Measurements from ENCODE around the gene MTARC1. TPM values are rescaled to one million over a fixed set of nuclear protein-coding genes. Genes with fewer than 3 reads are reported as not detected.

MTARC1 gene
- total RNA-seq, 2 experiments from 2014 or later: not detected

DNA sequence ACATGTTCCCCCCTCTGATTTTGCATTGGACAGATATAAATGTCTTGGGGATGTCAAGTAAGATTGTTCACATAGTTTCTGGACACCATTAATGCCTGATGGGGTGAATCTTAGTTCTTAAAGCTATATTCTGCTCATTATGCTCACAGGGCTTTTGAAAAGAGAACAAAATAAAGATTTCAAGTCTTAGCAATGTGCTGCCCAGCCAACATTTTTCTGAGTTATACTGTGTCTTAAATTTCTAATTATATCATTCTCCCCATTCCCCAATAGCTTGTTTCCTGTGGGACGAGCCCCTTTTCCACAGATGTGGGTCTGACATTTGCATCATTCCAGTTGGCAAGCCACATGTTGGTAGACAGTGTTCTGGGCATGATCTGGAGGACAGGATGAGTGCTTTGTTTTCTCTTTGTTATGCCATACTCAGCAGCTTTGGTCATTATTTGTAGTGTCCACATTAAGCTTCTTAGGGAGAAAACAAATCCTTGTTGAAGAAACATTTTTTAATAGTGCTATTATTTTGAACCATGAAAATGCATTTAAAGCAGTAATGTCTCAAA lies 32.8 kb downstream of the MTARC1 start:
- Histone ChIP-seq H3K4me3 (ENCODE audit: low read depth, low read length, poor library complexity, severe bottlenecking) (no peak overlapping the region), H3K9me3 (ENCODE audit: low read length) (no peaks in the 10 kb centered on the region), H3K9me2 (ENCODE audit: insufficient read depth, low read length) (no peaks in the 10 kb centered on the region), H2AFZ (ENCODE audit: low read length) (no peak overlapping the region), H3K4me1 (ENCODE audit: insufficient read depth, low read length, poor library complexity, severe bottlenecking) (no peaks in the 10 kb centered on the region), H3K27ac (ENCODE audit: low read depth, low read length, poor library complexity, severe bottlenecking) (no peak overlapping the region), H3K4me2 (ENCODE audit: low read length) (no peak overlapping the region), H4K20me1 (ENCODE audit: insufficient read depth, low read length) (no peaks in the 10 kb centered on the region), H3K36me3 (ENCODE audit: insufficient read depth, low read length) (no peaks in the 10 kb centered on the region), H3K79me2 (ENCODE audit: insufficient read depth, low read depth, low read length) (no peaks in the 10 kb centered on the region)
- no peak for DNase-seq (ENCODE audit: low spot score)
- POLR2A ChIA-PET: no interaction called here
- no TSS peak for BruUV-seq (replicated peaks)
- TF ChIP-seq EZH2phosphoT487 (IDR thresholded peaks at IDR 0.05; ENCODE audit: borderline replicate concordance, low read depth, low read length) (no peak), CTCF (conservative IDR thresholded peaks at IDR 0.05; ENCODE audit: low read length) (no peak)
- CTCF ChIA-PET (ENCODE audit: unreplicated experiment): no interaction called here
- intact Hi-C loops (cut with micrococcal nuclease; ENCODE audit: unreplicated experiment): no loop called here

GRCh38 chr1:220824031-220824989 lies 37.6 kb downstream of the MTARC1 start:
- TF ChIP-seq EZH2phosphoT487 (IDR thresholded peaks at IDR 0.05; ENCODE audit: borderline replicate concordance, low read depth, low read length): no peak
- TF ChIP-seq CTCF (conservative IDR thresholded peaks at IDR 0.05; ENCODE audit: low read length): no peak
- H4K20me1 ChIP-seq (ENCODE audit: insufficient read depth, low read length): no peaks in the 10 kb centered on the region
- no peak overlapping the region for H2AFZ ChIP-seq (ENCODE audit: low read length)
- H3K36me3 ChIP-seq (ENCODE audit: insufficient read depth, low read length): no peaks in the 10 kb centered on the region
- no peak overlapping the region for H3K27ac ChIP-seq (ENCODE audit: low read depth, low read length, poor library complexity, severe bottlenecking)
- H3K4me2 ChIP-seq (ENCODE audit: low read length): no peak overlapping the region
- intact Hi-C loops (cut with micrococcal nuclease; ENCODE audit: unreplicated experiment): no loop called here
- no peaks in the 10 kb centered on the region for H3K4me1 ChIP-seq (ENCODE audit: insufficient read depth, low read length, poor library complexity, severe bottlenecking)
- no TSS peak for BruUV-seq (replicated peaks)
- ChIA-PET CTCF (ENCODE audit: unreplicated experiment) (no interaction called here), POLR2A (no interaction called here)
- DNase-seq (ENCODE audit: low spot score): no peak
- no peaks in the 10 kb centered on the region for H3K9me3 ChIP-seq (ENCODE audit: low read length)
- no peaks in the 10 kb centered on the region for H3K9me2 ChIP-seq (ENCODE audit: insufficient read depth, low read length)
- no peak overlapping the region for H3K4me3 ChIP-seq (ENCODE audit: low read depth, low read length, poor library complexity, severe bottlenecking)
- H3K79me2 ChIP-seq (ENCODE audit: insufficient read depth, low read depth, low read length): no peaks in the 10 kb centered on the region
